NCI-H2196 treated with DMSO at 0.1 percent for 48 hours (cell line): ENCODE data around the gene NUDT3.
"Not testable (repeated sequence)": the region's sequence is repeated elsewhere in the genome, so short reads cannot be mapped to it uniquely, and the experiment has no call there.

Experiments
- DNase-seq: peaks from one replicate; lab custom pipeline; 2025; ENCODE audit not compliant: unreplicated experiment; lab: John Stamatoyannopoulos, UW

The NUDT3 gene

DNA sequence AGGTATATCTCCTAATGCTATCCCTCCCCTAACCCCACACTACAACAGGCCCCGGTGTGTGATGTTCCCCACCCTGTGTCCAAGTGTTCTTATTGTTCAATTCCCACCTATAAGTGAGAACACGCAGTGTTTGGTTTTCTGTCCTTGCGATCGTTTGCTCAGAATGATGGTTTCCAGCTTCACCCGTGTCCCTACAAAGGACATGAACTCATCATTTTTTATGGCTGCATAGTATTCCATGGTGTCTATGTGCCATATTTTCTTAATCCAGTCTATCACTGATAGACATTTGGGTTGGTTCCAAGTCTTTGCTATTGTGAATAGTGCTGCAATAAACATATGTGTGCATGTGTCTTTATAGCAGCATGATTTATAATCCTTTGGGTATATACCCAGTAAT, 20.6 kb downstream of the NUDT3 start:
- DNase-seq, result not testable (repeated sequence)

DNA sequence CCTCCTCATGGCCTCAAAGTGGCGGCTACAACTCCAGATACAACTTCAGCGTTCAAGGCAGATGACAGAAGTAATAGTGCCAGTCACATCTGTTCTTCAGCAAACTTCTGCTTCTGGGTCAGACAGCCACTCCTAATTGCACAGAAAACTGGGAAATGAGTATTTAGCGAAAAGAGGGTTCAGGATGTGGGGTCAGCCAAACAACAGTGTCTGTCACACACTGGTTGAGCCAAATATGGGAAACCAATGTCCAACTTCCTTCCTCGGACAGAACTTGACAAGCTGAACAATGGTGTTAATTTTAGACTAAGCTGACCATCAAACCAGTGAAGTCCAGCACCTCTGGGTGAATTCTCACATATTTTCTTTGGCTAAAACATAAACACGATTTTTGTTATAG, 22.1 kb downstream of the NUDT3 start:
- DNase-seq, result no peak

DNA sequence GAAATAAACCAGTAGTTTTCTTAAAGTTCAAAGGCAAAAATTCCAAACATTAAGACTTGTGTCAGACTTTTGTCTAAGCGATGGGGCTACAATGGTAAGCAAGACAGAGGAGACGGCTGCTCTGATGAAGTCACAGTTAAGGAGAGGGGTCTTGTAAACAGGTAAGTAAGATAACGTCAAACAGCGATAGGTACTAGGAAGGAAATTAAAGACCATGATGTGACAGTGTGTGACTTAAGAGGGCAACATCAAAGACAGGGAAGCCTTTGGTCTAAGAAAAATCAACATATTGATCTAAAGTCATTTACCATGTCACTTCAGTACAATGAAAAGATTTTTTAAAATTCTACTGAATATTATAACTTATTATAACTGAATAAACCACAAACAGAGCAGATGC, 23.1 kb downstream of the NUDT3 start:
- no peak for DNase-seq

DNA sequence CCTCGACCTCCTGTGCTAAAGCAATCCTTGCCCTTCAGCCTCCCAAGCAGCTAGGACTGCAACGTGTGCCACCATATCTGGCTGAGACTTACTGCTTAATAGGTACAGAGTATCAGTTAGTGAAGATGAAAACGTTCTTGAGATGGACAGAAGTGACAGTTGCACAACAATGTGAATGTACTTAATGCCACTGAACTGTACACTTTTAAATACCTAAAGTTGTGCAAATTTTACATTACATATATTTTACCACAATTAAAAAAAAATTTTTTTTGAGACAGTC, 25.9 kb downstream of the NUDT3 start:
- DNase-seq, result no peak

DNA sequence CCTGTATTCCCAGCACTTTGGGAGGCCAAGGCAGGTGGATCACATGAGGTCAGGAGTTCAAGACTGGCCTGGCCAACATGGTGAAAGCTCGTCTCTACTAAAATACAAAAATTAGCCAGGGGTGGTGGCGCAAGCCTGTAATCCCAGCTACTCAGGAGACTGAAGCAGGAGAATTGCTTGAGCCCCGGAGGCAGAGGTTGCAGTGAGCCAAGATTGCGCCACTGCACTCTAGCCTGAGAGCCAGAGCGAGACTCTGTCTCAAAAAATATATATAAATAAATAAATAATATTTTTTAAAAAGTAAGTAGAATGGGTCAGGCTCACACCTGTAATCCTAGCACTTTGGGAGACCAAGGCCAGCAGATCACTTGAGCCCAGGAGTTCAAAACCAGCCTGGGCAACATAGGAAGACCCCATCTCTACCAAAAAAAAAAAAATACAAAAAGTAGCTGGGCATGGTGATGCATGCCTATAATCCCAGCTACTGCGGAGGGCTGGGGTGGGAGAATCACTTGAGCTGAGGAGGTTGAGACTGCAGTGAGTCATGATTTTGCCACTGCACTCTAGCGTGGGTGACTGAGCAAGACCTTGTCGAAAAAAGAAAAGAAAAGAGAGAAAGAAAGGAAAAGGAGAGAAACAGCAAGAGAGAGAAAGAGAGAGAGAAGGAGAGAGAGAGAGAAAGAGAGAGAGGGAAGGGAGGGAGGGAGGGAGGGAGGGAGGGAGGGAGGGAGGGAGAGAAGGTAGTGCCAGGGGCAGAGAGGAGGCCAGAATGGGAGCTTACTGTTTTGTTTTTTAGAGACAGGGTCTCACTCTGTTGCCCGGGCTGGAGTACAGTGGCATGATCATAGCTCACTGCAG, 26.5 kb downstream of the NUDT3 start:
- DNase-seq, result not testable (repeated sequence)

DNA sequence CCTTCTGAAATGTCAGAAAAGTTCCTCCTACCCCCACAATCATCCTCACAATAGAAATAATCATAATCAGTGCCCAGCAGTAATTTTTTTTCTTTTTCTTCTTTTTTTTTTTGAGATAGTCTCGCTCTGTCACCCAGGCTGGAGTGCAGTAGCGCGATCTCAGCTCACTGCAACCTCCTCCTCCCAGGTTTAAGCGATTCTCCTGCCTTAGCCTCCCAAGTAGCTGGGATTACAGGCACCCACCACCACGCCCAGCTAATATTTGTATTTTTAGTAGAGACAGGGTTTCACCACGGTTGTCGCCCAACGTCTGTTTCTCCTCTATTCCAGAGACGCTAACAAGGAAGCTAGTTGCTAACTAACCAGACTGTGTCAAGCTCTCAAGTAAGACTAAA, 28.8 kb downstream of the NUDT3 start:
- not testable (repeated sequence) for DNase-seq

DNA sequence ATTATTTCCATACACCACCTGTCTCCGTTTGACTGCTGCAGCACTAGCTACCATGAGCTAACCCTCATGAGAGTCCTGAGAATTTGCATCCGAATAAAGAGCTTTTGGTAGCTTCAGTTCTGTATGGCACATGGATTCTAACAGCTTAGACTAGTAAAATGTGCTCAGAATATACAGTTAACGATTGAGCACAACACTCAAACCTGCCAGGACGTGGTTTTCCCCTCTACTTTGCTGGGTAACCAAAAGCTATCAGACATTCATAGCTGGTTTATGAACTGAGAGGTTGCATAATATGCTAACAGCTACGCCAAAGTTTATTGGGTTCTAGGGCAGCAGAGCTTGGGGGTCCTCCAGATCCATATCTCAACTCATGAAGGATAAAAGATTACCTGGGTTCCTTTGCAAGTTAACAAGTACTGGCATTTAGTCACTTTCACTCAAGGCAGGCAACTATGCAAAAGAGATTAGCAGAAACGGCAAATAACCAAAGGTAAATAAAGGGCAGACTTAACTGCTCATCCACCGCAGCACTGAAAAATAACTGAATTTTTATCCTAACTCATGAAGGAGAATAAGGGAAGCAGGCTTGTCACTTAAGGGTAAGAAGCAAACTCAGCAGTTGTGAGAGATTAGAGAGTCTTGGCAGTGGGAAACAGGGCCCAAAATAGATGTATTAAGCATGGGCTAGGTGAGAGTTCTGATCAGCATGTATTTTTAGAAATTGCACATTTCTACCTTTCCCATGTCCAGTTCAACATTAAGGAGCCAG, 29.4 kb downstream of the NUDT3 start:
- no peak for DNase-seq

DNA sequence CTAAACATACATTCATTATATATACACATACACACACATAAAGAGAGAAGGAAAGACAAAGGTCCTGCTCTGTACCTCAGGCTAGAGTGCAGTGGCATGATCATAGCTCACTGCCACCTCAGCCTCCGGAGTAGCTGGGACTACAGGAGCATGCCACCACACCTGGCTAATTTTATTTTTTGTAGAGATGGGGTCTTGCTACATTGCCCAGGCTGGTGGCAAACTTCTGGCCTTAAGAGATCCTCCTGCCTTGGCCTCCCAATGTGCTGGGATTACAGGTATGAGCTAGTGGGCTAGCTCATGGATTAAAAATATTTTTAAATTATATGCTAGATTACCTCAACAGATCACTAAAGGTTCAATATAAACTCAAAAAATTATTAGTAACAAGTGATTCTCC, 30.3 kb downstream of the NUDT3 start:
- DNase-seq, result no peak

DNA sequence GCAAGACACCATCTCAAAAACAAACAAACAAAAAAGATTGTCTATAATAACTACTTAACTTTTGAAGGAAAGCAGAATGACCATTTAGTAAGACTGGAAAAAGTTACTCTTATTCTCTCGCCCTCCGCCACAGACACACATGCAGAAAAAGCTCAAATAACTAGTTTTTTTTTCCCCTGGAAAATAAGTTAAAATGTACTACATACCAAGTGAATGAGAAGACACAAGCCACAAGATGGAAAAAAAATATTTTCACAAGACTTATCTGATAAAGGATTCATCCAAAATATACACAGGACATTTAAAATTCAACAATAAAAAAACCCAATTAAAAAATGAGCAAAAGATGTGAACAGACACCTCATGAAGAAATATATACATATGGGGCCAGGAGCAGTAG, 31.9 kb downstream of the NUDT3 start:
- DNase-seq, result no peak

DNA sequence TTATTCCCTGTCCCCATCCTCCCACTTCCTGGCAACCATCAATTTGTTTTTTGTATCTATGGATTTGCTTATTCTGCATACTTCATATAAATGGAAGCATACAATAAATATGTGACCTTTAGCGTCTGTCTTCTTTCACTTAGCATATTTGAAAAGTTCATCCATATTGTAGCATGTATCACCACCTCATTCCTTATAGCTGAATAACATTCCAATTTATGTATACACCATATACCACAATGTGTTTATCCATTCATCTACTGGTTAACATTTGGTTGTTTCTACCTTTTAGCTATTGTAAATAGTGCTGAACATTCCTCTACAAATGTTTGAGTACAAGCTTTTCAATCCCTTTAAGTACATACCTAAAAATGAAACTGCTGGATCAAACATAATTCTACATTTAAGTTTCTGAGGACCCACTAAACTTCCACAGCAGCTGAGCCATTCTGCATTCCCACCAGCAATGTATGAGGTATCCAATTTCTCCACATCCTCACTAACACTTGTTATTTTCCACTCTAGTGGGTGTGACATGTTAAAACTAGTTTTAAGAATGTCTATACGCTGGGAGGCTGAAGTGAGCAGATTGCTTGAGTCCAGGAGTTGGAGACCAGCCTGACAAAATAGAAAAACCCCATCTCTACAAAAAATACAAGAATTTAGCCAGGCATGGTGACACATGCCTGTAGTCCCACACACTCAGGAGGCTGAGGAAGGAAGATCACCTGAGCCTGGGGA, 32.9 kb downstream of the NUDT3 start:
- no peak for DNase-seq

DNA sequence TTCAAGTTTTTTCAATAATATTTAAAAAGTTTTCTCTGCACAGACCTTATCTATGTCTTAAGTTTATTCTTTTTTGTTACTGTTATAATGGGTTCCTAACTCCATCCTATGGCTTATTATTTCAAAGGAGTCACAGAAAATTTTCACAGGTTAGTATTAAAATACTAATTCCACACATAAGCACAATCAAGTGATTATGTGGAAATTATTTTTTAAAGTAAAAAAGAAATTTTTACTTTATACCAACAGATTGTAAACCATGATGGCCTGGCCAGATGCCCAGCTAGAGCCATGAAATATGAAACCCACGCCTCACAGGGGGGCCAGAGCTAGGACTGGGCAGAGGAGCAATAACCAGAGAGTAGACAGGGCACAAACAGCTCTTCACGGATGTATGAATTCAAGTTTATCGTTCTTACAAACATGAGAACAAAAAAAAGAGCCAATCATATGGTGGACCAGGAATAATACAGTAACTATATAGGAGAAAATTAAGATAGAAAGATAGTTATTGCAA, 34.0 kb downstream of the NUDT3 start:
- peak; percentile 71 for DNase-seq

DNA sequence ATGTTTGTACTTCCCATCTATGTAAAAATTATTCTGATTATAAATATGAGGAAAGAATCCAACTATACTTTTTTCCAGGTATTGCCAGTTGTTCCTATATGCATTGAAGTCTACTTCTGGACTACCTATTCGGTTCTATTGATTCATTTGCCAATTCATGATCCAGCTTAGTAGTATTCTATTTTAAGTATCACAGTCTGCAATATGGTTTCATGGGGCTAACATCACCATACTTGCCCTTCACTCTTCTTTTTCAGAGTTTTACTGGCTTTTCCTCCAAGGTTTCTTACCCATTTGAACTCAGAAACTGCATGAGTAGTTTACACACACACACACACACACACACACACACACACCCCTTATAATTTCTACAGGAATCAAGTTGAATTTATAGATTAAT, 34.5 kb downstream of the NUDT3 start:
- DNase-seq, result no peak

DNA sequence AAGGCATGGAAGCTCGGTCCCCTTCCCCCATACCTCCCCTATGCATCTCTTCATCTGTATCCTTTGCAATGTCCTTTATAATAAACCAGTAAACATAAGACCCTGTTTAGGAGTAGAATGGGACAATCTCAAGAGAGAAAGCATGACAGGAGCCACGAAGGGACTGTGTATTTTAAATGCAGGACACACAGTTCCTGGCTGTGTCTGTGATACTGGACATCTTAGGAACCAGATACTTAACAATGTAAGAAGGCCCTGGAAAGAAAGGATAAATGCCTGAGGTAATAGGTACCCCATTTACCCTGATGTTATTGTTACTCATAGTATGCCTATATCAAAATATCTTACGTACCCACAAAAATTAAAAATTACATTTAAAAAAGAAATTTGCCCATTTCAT, 36.6 kb downstream of the NUDT3 start:
- no peak for DNase-seq

DNA sequence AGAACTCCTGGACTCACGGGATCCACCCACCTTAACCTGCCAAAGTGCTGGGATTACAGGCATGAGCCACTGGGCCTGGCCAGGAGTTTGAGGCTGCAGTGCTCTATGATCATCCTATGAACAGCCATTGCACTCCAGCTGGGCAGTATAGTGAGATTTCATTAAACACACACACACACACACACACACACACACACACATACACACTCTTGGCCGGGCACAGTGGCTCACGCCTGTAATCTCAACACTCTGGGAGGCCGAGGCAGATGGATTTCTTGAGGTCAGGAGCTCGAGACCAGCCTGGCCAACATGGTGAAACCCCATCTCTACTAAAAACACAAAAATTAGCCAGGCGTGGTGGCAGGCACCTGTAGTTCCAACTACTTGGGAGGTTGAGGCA, 38.2 kb downstream of the NUDT3 start:
- not testable (repeated sequence) for DNase-seq

DNA sequence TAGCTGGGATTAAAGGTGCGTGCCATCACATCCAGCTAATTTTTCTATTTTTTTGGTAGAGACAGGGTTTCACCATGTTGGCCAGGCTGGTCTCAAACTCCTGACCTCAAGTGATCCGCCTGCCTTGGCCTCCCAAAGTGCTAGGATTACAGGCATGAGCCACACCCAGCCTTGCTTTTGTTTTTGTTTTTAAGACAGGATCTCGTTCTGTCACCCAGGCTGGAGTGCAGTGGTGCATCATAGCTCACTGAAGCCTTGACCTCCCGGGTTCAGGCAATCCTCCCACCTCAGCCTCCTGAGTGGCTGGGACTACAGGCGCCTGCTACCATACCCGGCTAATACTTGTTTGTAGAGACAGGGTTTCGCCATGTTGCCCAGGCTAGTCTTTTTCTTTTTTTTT, 38.9 kb downstream of the NUDT3 start:
- DNase-seq, result not testable (repeated sequence)

DNA sequence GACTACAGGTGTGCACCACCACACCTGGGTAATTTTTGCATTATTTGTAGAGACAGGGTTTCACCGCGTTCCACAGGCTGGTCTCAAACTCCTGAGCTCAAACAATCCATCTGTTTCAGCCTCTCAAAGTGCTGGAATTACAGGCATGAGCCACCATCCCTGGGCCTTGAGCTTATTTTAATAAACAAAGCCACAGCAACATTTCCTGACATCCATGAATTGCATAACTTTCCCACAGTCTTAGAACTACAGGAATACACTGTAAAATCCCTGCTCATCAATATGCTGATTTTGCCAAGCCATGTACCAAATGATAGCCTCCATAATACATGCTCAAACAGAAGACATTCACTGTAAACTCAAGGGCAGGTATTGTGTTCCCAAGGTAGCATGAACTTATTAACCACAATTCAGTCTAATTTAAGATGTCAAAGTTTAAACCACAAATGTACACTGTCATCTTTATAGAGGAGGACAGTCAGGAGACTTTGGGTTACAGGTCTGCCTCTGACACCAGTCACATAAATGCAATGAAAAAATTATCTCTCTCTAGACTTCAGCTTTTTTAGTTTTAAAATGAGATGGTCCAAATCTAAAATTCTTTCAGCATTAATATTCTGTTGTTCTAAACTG, 40.0 kb downstream of the NUDT3 start:
- no peak for DNase-seq

DNA sequence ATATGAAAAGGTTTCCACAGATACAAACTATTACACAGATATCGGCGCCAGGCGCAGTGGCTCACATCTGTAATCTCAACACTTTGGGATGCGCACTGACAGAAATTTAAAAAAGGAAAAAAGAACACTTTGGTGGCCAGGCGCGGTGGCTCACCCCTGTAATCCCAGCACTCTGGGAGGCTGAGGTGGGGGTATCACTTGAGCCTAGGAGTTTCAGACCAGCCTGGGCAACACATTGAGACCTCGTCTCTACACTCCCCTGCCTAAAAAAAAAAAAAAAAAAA, 41.6 kb downstream of the NUDT3 start:
- DNase-seq, result no peak

DNA sequence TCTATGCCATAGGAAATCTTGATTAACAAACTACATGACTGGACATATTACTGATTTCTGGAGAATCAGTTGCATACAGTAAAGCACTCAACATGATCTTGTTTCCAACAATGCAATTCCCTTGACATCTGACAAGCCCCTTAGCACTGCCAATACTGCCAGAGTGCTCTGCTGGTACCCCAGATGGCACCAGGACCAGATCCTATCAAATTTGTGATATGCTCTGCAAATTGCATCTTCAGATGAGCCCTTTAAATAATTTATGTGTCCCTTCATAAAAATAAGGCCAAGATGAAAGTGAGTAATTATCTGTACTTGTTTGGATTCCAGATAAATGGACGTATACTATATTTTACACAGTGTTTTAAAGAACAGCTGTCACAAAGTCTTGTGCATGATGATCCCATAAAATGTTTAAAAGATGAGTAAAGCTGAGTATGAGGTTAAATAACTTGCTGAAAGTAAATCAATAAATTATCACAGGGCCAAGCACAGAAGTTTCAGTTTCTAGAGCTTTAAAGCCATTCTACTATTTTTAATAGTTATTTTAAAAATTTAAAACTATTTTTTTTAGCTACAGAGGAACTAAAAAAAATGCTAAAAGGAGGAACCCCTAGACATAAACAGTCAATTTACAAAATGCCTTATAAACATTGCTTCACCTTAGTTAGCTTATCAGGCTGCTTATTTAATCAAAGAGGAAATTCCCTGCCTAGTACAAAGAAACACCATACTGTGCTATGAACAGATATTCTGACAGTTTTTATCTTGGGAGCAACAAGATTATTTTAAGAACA, 42.1 kb downstream of the NUDT3 start:
- DNase-seq, result no peak

DNA sequence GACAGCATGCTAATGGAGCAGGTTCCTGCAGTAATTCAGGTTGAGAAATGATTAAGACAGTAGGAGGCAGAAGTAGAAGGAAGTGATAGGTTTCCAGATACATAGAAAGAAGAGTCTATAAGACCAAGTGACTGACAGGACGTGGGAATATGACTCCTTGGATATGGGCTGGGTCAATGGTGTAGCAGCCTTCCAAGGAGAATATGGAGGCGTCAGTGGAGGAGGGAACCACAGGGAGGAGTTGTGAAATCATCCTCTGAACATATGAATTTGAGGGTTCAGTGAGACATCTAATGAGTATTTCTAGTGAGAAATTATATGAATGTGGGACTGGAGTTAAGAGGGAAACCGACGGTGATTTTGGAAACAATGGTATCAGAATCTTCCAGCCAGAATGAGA, 43.3 kb downstream of the NUDT3 start:
- DNase-seq, result no peak

DNA sequence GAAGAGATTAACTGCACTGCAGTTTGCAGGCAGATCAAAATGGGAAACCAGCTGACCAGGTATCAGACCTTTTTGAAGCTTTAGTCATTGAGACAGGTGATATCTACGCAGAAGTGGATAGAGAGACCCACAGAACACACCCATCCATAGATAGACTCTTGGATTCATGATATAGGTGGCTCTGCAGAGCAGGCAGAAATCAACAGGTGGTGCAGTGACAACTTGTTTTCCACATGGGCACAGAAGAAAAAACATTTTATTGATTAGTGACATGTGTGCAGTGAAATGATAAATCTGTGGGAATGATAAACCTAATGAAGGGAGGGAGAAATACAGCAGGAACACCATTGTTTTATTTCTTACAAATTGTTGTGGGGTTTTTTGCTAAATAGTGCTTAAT, 45.2 kb downstream of the NUDT3 start:
- no peak for DNase-seq
